Ovary (tissue), 3 donors: ENCODE data around the gene NTRK1.

Experiments
- EP300 ChIP-seq: sonication (generic); formaldehyde crosslinking; IDR thresholded peaks from one replicate; pipeline ENCODE4 v1.6.1; 2017; ENCODE audit warnings: antibody characterized with exemption
- TF ChIP-seq, protein P1 (sequence below), 3 donors: fragments of 450-650 bp in 2 of 3; fragments of 200-600 bp in 1 of 3; IDR thresholded peaks; one replicate each; pipeline versions ENCODE4 v1.5.1 to v1.8.0; 2016 to 2022; ENCODE audit warnings: antibody characterized with exemption in 3 of 3, mild to moderate bottlenecking in 1 of 3
- donor health status: DM: no; HTN: no; CAD: no.

- TF ChIP-seq, protein P1, sequence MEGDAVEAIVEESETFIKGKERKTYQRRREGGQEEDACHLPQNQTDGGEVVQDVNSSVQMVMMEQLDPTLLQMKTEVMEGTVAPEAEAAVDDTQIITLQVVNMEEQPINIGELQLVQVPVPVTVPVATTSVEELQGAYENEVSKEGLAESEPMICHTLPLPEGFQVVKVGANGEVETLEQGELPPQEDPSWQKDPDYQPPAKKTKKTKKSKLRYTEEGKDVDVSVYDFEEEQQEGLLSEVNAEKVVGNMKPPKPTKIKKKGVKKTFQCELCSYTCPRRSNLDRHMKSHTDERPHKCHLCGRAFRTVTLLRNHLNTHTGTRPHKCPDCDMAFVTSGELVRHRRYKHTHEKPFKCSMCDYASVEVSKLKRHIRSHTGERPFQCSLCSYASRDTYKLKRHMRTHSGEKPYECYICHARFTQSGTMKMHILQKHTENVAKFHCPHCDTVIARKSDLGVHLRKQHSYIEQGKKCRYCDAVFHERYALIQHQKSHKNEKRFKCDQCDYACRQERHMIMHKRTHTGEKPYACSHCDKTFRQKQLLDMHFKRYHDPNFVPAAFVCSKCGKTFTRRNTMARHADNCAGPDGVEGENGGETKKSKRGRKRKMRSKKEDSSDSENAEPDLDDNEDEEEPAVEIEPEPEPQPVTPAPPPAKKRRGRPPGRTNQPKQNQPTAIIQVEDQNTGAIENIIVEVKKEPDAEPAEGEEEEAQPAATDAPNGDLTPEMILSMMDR (IDR thresholded peaks at IDR 0.05), result no peak
- TF ChIP-seq EP300, result no peak
Observed at GRCh38 chr1:156887734-156888133, 27.1 kb downstream of the NTRK1 start.
